MM.1S (cell line): ENCODE data around the gene OSGIN1.

Experiments
- DNase-seq: peaks from one replicate; pipeline ENCODE4 v3.0.0-alpha.2; 2015
- H2AFZ ChIP-seq: fragments of 300-600 bp; sonication (generic); 2 replicates; pipeline ENCODE4 v1.6.0; 2016; ENCODE audit warnings: antibody characterized with exemption, low read length
- H3F3A ChIP-seq: fragments of 300-600 bp; sonication (generic); 2 replicates; pipeline ENCODE4 v1.6.1; 2016; ENCODE audit warnings: mild to moderate bottlenecking, antibody characterized with exemption, low read length, moderate library complexity, mixed read lengths; ENCODE audit not compliant: insufficient read depth
- H3K27ac ChIP-seq: fragments of 300-600 bp; sonication (generic); 2 replicates; pipeline ENCODE4 v1.5.1; 2016; ENCODE audit warnings: mild to moderate bottlenecking, low read length
- H3K27me3 ChIP-seq: fragments of 300-600 bp; sonication (generic); replicated peaks from 2 replicates; pipeline ENCODE4 v1.6.0; 2016; ENCODE audit warnings: low read length; ENCODE audit not compliant: insufficient read depth
- H3K36me3 ChIP-seq: fragments of 300-600 bp; sonication (generic); replicated peaks from 2 replicates; pipeline ENCODE4 v1.6.1; 2016; ENCODE audit warnings: mild to moderate bottlenecking, low read length, mixed read lengths; ENCODE audit not compliant: insufficient read depth
- H3K4me1 ChIP-seq: fragments of 300-600 bp; sonication (generic); 2 replicates; pipeline ENCODE4 v1.6.1; 2016; ENCODE audit warnings: low read length, mixed read lengths
- H3K4me2 ChIP-seq: fragments of 300-600 bp; sonication (generic); 2 replicates; pipeline ENCODE4 v1.6.0; 2016; ENCODE audit warnings: low read depth, low read length
- H3K4me3 ChIP-seq: fragments of 300-600 bp; sonication (generic); 2 replicates; pipeline ENCODE4 v1.5.1; 2016; ENCODE audit warnings: low read length, mixed read lengths
- H3K79me2 ChIP-seq: fragments of 300-600 bp; sonication (generic); 2 replicates; pipeline ENCODE4 v1.6.1; 2016; ENCODE audit warnings: mixed run types, low read length, mixed read lengths
- H3K9ac ChIP-seq: fragments of 300-600 bp; sonication (generic); 2 replicates; pipeline ENCODE4 v1.6.1; 2016; ENCODE audit warnings: low read length, mixed read lengths
- H3K9me2 ChIP-seq: fragments of 300-600 bp; sonication (generic); replicated peaks from 2 replicates; pipeline ENCODE4 v1.6.1; 2016; ENCODE audit warnings: mild to moderate bottlenecking, low read length, mixed read lengths; ENCODE audit not compliant: insufficient read depth
- H3K9me3 ChIP-seq: fragments of 300-600 bp; sonication (generic); replicated peaks from 2 replicates; pipeline ENCODE4 v1.6.1; 2016; ENCODE audit warnings: mild to moderate bottlenecking, low read length, mixed read lengths; ENCODE audit not compliant: insufficient read depth
- H4K20me1 ChIP-seq: fragments of 300-600 bp; sonication (generic); 2 replicates; pipeline ENCODE4 v1.6.1; 2016; ENCODE audit warnings: mild to moderate bottlenecking, low read length, moderate library complexity, mixed read lengths; ENCODE audit not compliant: insufficient read depth
- CTCF ChIP-seq: fragments of 300-600 bp; sonication (generic); IDR thresholded peaks from 2 replicates; pipeline ENCODE4 v1.5.1; 2016; ENCODE audit warnings: antibody characterized with exemption, low read length, mixed read lengths
- EZH2 ChIP-seq: fragments of 300-600 bp; sonication (generic); optimal IDR thresholded peaks from 2 replicates; pipeline ENCODE3; 2017; ENCODE audit warnings: low read depth, mild to moderate bottlenecking, antibody characterized with exemption, low read length, mixed read lengths
- EZH2phosphoT487 ChIP-seq: fragments of 300-600 bp; sonication (generic); IDR thresholded peaks from 2 replicates; pipeline ENCODE4 v1.6.1; 2018; ENCODE audit warnings: antibody characterized with exemption, low read length

Gene OSGIN1

GRCh38 chr16:83925957-83926725 is 26.9 kb upstream of the OSGIN1 start:
- H3K79me2 ChIP-seq, result no peaks in the 10 kb centered on the region

GRCh38 chr16:83926726-83927397 is 26.2 kb upstream of the OSGIN1 start:
- DNase-seq, result peak; percentile 9
- Histone ChIP-seq H4K20me1 (no peaks in the 10 kb centered on the region), H3K27me3 (no peaks in the 10 kb centered on the region), H3K4me1 (no peaks in the 10 kb centered on the region), H3K4me3 (no peak overlapping the region), H3K36me3 (no peaks in the 10 kb centered on the region), H3K79me2 (no peaks in the 10 kb centered on the region), H3K27ac (no peak overlapping the region), H3K9me3 (no peaks in the 10 kb centered on the region), H3K4me2 (no peak overlapping the region), H2AFZ (no peak overlapping the region), H3K9ac (no peak overlapping the region), H3F3A (no peaks in the 10 kb centered on the region), H3K9me2 (no peaks in the 10 kb centered on the region)
- TF ChIP-seq CTCF (peak; percentile 66), EZH2 (no peak)

More at GRCh38 chr16:83925957-83926725, 26.9 kb upstream of the OSGIN1 start:
- H3K9ac ChIP-seq, result no peak overlapping the region
- H3K4me1 ChIP-seq, result no peaks in the 10 kb centered on the region
- H3K9me3 ChIP-seq, result no peaks in the 10 kb centered on the region
- TF ChIP-seq EZH2 (no peak), EZH2phosphoT487 (no peak), CTCF (no peak)
- no peak for DNase-seq
- no peak overlapping the region for H3K27ac ChIP-seq
- no peak overlapping the region for H3K4me2 ChIP-seq
- no peak overlapping the region for H2AFZ ChIP-seq
- H3K36me3 ChIP-seq, result no peaks in the 10 kb centered on the region
- no peaks in the 10 kb centered on the region for H3K9me2 ChIP-seq
- H4K20me1 ChIP-seq, result no peaks in the 10 kb centered on the region
- no peaks in the 10 kb centered on the region for H3K27me3 ChIP-seq
- H3K4me3 ChIP-seq, result no peak overlapping the region
- H3F3A ChIP-seq, result no peaks in the 10 kb centered on the region

- H3K4me3 ChIP-seq, result no peak overlapping the region
- H3K4me1 ChIP-seq, result no peaks in the 10 kb centered on the region
- no peaks in the 10 kb centered on the region for H3K9me2 ChIP-seq
- no peaks in the 10 kb centered on the region for H3F3A ChIP-seq
- H3K27me3 ChIP-seq, result no peaks in the 10 kb centered on the region
- no peak for DNase-seq
- no peak overlapping the region for H3K27ac ChIP-seq
- H3K9ac ChIP-seq, result no peak overlapping the region
- no peaks in the 10 kb centered on the region for H3K36me3 ChIP-seq
- no peaks in the 10 kb centered on the region for H3K79me2 ChIP-seq
- no peak overlapping the region for H2AFZ ChIP-seq
- TF ChIP-seq EZH2phosphoT487 (no peak), CTCF (no peak), EZH2 (no peak)
- H4K20me1 ChIP-seq, result no peaks in the 10 kb centered on the region
- H3K4me2 ChIP-seq, result no peak overlapping the region
- no peaks in the 10 kb centered on the region for H3K9me3 ChIP-seq
These were observed 24.5 kb upstream of the OSGIN1 start for GRCh38 chr16:83928341-83929055.
